ENCODE data around the gene LHX6.

The LHX6 gene

GRCh38 chr9:122228568-122229484, at the start of gene LHX6:
Gene LHX6 (minus strand): TSS chr9:122228957. CDS start chr9:122228740, 217 bp downstream.
- DNase-seq, result no peak

- DNase-seq, result no peak
These were observed 48.6 kb upstream of the LHX6 start for GRCh38 chr9:122277285-122277897.

- no peak for DNase-seq
These were observed 47.3 kb upstream of the LHX6 start for GRCh38 chr9:122276096-122276495.

GRCh38 chr9:122274055-122274454, 45.3 kb upstream of the LHX6 start:
- no peak for DNase-seq

- DNase-seq, result no peak
These were observed 39.5 kb upstream of the LHX6 start for GRCh38 chr9:122268041-122268814.

- no peak for DNase-seq
These were observed 36.6 kb upstream of the LHX6 start for GRCh38 chr9:122265149-122265915.

- peak; percentile 97 for DNase-seq
These were observed 35.8 kb upstream of the LHX6 start, which contains the start of the genes MRRF and RBM18 for GRCh38 chr9:122264360-122265148. Gene MRRF (plus strand): TSS chr9:122264882. CDS start chr9:122270892, 6,010 bp downstream. Gene RBM18 (minus strand): TSS chr9:122264840. CDS start chr9:122261492, 3,348 bp downstream.

GRCh38 chr9:122263699-122264349, 35.1 kb upstream of the LHX6 start:
- no peak for DNase-seq

- DNase-seq, result no peak
These were observed 33.3 kb upstream of the LHX6 start for GRCh38 chr9:122262073-122262472.

GRCh38 chr9:122261469-122261881, 32.7 kb upstream of the LHX6 start:
- no peak for DNase-seq

GRCh38 chr9:122258886-122259415, 30.2 kb upstream of the LHX6 start:
- no peak for DNase-seq

- DNase-seq, result no peak
These were observed 27.4 kb upstream of the LHX6 start for GRCh38 chr9:122256206-122256605.

GRCh38 chr9:122254761-122255160, 26.0 kb upstream of the LHX6 start:
- no peak for DNase-seq

GRCh38 chr9:122252796-122253195, 24.0 kb upstream of the LHX6 start:
- no peak for DNase-seq

- no peak for DNase-seq
These were observed 22.6 kb upstream of the LHX6 start for GRCh38 chr9:122251351-122251750.

- DNase-seq, result no peak
These were observed 19.7 kb upstream of the LHX6 start for GRCh38 chr9:122248448-122248865.

- no peak for DNase-seq
These were observed 17.9 kb upstream of the LHX6 start for GRCh38 chr9:122246666-122247065.

GRCh38 chr9:122244349-122244748, 15.6 kb upstream of the LHX6 start:
- no peak for DNase-seq

- no peak for DNase-seq
These were observed 11.0 kb upstream of the LHX6 start for GRCh38 chr9:122239722-122240121.

- no peak for DNase-seq
These were observed 7.9 kb upstream of the LHX6 start for GRCh38 chr9:122236681-122237080.
